ENCODE results near the gene ZDHHC14.

- TF ChIP-seq, protein P1, sequence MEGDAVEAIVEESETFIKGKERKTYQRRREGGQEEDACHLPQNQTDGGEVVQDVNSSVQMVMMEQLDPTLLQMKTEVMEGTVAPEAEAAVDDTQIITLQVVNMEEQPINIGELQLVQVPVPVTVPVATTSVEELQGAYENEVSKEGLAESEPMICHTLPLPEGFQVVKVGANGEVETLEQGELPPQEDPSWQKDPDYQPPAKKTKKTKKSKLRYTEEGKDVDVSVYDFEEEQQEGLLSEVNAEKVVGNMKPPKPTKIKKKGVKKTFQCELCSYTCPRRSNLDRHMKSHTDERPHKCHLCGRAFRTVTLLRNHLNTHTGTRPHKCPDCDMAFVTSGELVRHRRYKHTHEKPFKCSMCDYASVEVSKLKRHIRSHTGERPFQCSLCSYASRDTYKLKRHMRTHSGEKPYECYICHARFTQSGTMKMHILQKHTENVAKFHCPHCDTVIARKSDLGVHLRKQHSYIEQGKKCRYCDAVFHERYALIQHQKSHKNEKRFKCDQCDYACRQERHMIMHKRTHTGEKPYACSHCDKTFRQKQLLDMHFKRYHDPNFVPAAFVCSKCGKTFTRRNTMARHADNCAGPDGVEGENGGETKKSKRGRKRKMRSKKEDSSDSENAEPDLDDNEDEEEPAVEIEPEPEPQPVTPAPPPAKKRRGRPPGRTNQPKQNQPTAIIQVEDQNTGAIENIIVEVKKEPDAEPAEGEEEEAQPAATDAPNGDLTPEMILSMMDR (IDR thresholded peaks at IDR 0.05; ENCODE audit: insufficient read depth, low read length, poor library complexity, severe bottlenecking): no peak
- TF ChIP-seq EZH2phosphoT487 (conservative IDR thresholded peaks at IDR 0.05; ENCODE audit: low read length): no peak
These were observed 190.3 kb downstream of the ZDHHC14 start for GRCh38 chr6:157571269-157571668.
